GM19043 (cell line): ENCODE data around the gene CD96.
"Not testable (repeated sequence)": the region's sequence is repeated elsewhere in the genome, so short reads cannot be mapped to it uniquely, and the experiment has no call there.

Source experiments
- ATAC-seq: cut with Tn5 transposase; IDR thresholded peaks from one replicate; pipeline ENCODE4 v1.9.1; 2021; ENCODE audit warnings: low read depth; ENCODE audit not compliant: unreplicated experiment

CD96 gene

GRCh38 chr3:111617406-111617805, 75.4 kb downstream of the CD96 start:
- ATAC-seq: no peak

- no peak for ATAC-seq
Measured at GRCh38 chr3:111617912-111618601, 76.1 kb downstream of the CD96 start.

- no peak for ATAC-seq
Measured at GRCh38 chr3:111618945-111619344, 76.9 kb downstream of the CD96 start.

GRCh38 chr3:111619833-111620232, 77.8 kb downstream of the CD96 start:
- ATAC-seq: no peak

- ATAC-seq: no peak
Measured at GRCh38 chr3:111621535-111621934, 79.5 kb downstream of the CD96 start.

GRCh38 chr3:111627092-111627491, 85.1 kb downstream of the CD96 start:
- no peak for ATAC-seq

GRCh38 chr3:111629018-111629417, 87.0 kb downstream of the CD96 start:
- ATAC-seq: not testable (repeated sequence)

GRCh38 chr3:111630638-111631037, 88.6 kb downstream of the CD96 start:
- not testable (repeated sequence) for ATAC-seq

GRCh38 chr3:111635403-111635802, 93.4 kb downstream of the CD96 start:
- no peak for ATAC-seq

- no peak for ATAC-seq
Measured at GRCh38 chr3:111636366-111636885, 94.4 kb downstream of the CD96 start.

- no peak for ATAC-seq
Measured at GRCh38 chr3:111639316-111639715, 97.3 kb downstream of the CD96 start.

GRCh38 chr3:111648991-111649579, 107.1 kb downstream of the CD96 start:
- no peak for ATAC-seq

- ATAC-seq: no peak
Measured at GRCh38 chr3:111650378-111651275, 108.6 kb downstream of the CD96 start.

- peak; percentile 56 for ATAC-seq
Measured at GRCh38 chr3:111652492-111653180, 110.6 kb downstream of the CD96 start.

GRCh38 chr3:111653766-111654165, 111.8 kb downstream of the CD96 start:
- no peak for ATAC-seq

- ATAC-seq: no peak
Measured at GRCh38 chr3:111662012-111662411, 120.0 kb downstream of the CD96 start.

GRCh38 chr3:111662907-111663306, 120.9 kb downstream of the CD96 start:
- no peak for ATAC-seq

- ATAC-seq: no peak
Measured at GRCh38 chr3:111666041-111666735, 124.2 kb downstream of the CD96 start.

GRCh38 chr3:111667170-111667569, 125.2 kb downstream of the CD96 start:
- ATAC-seq: no peak

- ATAC-seq: peak; percentile 98
Measured at GRCh38 chr3:111667621-111668239, 125.7 kb downstream of the CD96 start.
